GM12864 (cell line): Measurements from ENCODE around the gene IQGAP2.

Experiments used
- DNase-seq: peaks from one replicate; pipeline ENCODE4 v3.0.0-alpha.2; 2011; ENCODE audit warnings: low read depth
- H3K4me3 ChIP-seq: 2 replicates; pipeline ENCODE4 v1.5.1; 2011; ENCODE audit warnings: mild to moderate bottlenecking, low read depth, low read length, control low read depth
- CTCF ChIP-seq: IDR thresholded peaks from 2 replicates; pipeline ENCODE4 v1.5.1; 2011; ENCODE audit warnings: low read depth, mild to moderate bottlenecking, moderate library complexity, low read length, control low read depth, inconsistent platforms; ENCODE audit errors: missing control alignments

Gene IQGAP2

GRCh38 chr5:76697670-76698069, 294.6 kb downstream of the IQGAP2 start:
- no peak for TF ChIP-seq CTCF
- H3K4me3 ChIP-seq, result no peak overlapping the region
- no peak for DNase-seq

DNA sequence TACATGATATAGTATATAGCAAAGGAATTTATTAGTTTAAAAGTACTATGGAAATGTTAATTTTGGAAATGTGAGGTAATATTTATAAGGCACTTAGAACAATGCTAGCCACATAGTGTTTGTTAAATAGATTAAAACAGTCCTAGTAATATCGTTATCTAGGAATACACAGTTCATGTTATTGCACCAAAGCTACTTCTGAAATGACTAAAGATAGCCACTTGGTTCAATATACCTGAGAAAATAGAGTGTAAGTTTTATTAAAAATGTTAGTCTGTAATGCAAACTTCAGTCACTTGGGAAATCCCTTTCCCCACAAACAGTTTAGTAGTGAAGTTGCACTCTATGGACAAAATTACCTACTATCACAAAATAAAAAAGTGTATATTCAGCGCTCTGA, 297.5 kb downstream of the IQGAP2 start:
- no peak overlapping the region for H3K4me3 ChIP-seq
- no peak for TF ChIP-seq CTCF
- DNase-seq, result no peak

GRCh38 chr5:76701298-76701697, 298.2 kb downstream of the IQGAP2 start:
- no peak overlapping the region for H3K4me3 ChIP-seq
- no peak for DNase-seq
- no peak for TF ChIP-seq CTCF

DNA sequence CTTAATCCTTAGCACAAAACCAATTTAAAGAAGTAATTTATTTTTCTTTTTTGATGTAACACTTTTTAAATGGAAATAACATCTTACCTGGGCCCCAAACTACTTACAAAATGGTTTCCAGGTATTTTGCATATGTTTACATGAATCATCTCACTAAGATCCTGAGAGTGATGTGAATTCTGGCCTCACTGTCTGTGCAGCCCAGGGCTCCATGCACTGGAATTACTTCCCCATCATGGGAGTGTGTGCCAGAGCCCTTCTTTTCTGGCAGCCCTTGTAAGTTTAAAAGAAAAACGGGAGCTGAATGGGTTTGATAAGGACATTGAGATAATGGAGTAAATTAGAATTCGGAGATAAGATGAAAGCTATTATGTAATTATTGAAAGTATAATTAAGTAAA, 300.6 kb downstream of the IQGAP2 start:
- no peak for TF ChIP-seq CTCF
- H3K4me3 ChIP-seq, result no peak overlapping the region
- no peak for DNase-seq

- no peak for TF ChIP-seq CTCF
- no peak overlapping the region for H3K4me3 ChIP-seq
These were observed 301.1 kb downstream of the IQGAP2 start for GRCh38 chr5:76704131-76704663.

DNA sequence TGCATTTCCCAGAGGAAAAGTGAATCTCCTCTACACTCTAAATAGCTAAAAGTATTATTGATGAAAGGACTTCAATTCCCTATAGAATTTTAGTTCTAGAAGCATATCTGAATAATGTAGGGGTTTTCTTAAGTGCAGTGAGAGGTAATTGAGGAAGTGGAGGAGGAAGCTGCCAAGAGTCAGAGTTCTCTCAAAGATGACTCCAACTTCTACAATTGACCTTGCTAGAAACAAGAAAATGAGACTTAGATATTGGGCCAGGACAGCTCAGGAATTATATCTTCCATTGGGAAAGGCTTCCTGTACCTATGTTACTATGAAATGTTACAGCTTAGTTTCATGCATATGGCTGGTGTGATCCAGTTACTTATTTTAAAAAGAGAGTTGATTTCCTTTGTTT, 302.5 kb downstream of the IQGAP2 start:
- DNase-seq, result no peak
- TF ChIP-seq CTCF, result no peak
- no peak overlapping the region for H3K4me3 ChIP-seq

More at GRCh38 chr5:76704131-76704663, 301.1 kb downstream of the IQGAP2 start:
- DNase-seq, result no peak

GRCh38 chr5:76709762-76710161, 306.7 kb downstream of the IQGAP2 start:
- H3K4me3 ChIP-seq, result no peak overlapping the region
- DNase-seq, result no peak
- TF ChIP-seq CTCF, result no peak
